Measurements from ENCODE around the gene SH3GL3.

SH3GL3 gene

GRCh38 chr15:83547168-83547567 lies 100.0 kb downstream of the SH3GL3 start:
- H3K27me3 ChIP-seq (replicated peaks; ENCODE audit: control insufficient read depth, insufficient read depth, low read length) = no peaks in the 10 kb centered on the region
- no peak overlapping the region for H3K4me3 ChIP-seq (ENCODE audit: low read length)
- H3K4me1 ChIP-seq (ENCODE audit: control insufficient read depth, insufficient read depth, low read length) = peaks cover 10% of the 10 kb centered on the region
- H3K9me3 ChIP-seq (ENCODE audit: control insufficient read depth, low read length) = peaks cover 22% of the 10 kb centered on the region
- DNase-seq (ENCODE audit: low read depth) = no peak
- H3K9ac ChIP-seq (ENCODE audit: low read length) = no peak overlapping the region
- H3K36me3 ChIP-seq (ENCODE audit: control insufficient read depth, insufficient read depth, low read length, severe bottlenecking) = no peaks in the 10 kb centered on the region

GRCh38 chr15:83549623-83550022 lies 102.5 kb downstream of the SH3GL3 start:
- Histone ChIP-seq H3K4me1 (ENCODE audit: control insufficient read depth, insufficient read depth, low read length) (peaks cover 10% of the 10 kb centered on the region), H3K4me3 (ENCODE audit: low read length) (no peak overlapping the region), H3K27me3 (replicated peaks; ENCODE audit: control insufficient read depth, insufficient read depth, low read length) (no peaks in the 10 kb centered on the region), H3K36me3 (ENCODE audit: control insufficient read depth, insufficient read depth, low read length, severe bottlenecking) (no peaks in the 10 kb centered on the region), H3K9ac (ENCODE audit: low read length) (no peak overlapping the region), H3K9me3 (ENCODE audit: control insufficient read depth, low read length) (peaks cover 6% of the 10 kb centered on the region)
- no peak for DNase-seq (ENCODE audit: low read depth)

- Histone ChIP-seq H3K9ac (ENCODE audit: low read length) (no peak overlapping the region), H3K9me3 (ENCODE audit: control insufficient read depth, low read length) (peaks cover 4% of the 10 kb centered on the region), H3K36me3 (ENCODE audit: control insufficient read depth, insufficient read depth, low read length, severe bottlenecking) (no peaks in the 10 kb centered on the region), H3K27me3 (replicated peaks; ENCODE audit: control insufficient read depth, insufficient read depth, low read length) (peaks cover 5% of the 10 kb centered on the region), H3K4me3 (ENCODE audit: low read length) (no peak overlapping the region), H3K4me1 (ENCODE audit: control insufficient read depth, insufficient read depth, low read length) (peaks cover 6% of the 10 kb centered on the region)
- no peak for DNase-seq (ENCODE audit: low read depth)
Measured at GRCh38 chr15:83554558-83554957, 107.4 kb downstream of the SH3GL3 start.

- no peaks in the 10 kb centered on the region for H3K36me3 ChIP-seq (ENCODE audit: control insufficient read depth, insufficient read depth, low read length, severe bottlenecking)
- no peak overlapping the region for H3K4me3 ChIP-seq (ENCODE audit: low read length)
- peaks cover 5% of the 10 kb centered on the region for H3K27me3 ChIP-seq (replicated peaks; ENCODE audit: control insufficient read depth, insufficient read depth, low read length)
- H3K9me3 ChIP-seq (ENCODE audit: control insufficient read depth, low read length) = peaks cover 4% of the 10 kb centered on the region
- H3K4me1 ChIP-seq (ENCODE audit: control insufficient read depth, insufficient read depth, low read length) = no peaks in the 10 kb centered on the region
- H3K9ac ChIP-seq (ENCODE audit: low read length) = no peak overlapping the region
- no peak for DNase-seq (ENCODE audit: low read depth)
Measured at GRCh38 chr15:83555383-83555782, 108.2 kb downstream of the SH3GL3 start.

- H3K4me3 ChIP-seq (ENCODE audit: low read length) = no peak overlapping the region
- no peaks in the 10 kb centered on the region for H3K36me3 ChIP-seq (ENCODE audit: control insufficient read depth, insufficient read depth, low read length, severe bottlenecking)
- H3K4me1 ChIP-seq (ENCODE audit: control insufficient read depth, insufficient read depth, low read length) = no peaks in the 10 kb centered on the region
- DNase-seq (ENCODE audit: low read depth) = no peak
- peaks cover 4% of the 10 kb centered on the region for H3K9me3 ChIP-seq (ENCODE audit: control insufficient read depth, low read length)
- H3K27me3 ChIP-seq (replicated peaks; ENCODE audit: control insufficient read depth, insufficient read depth, low read length) = peaks cover 5% of the 10 kb centered on the region
- H3K9ac ChIP-seq (ENCODE audit: low read length) = no peak overlapping the region
Measured at GRCh38 chr15:83556068-83556467, 108.9 kb downstream of the SH3GL3 start.

GRCh38 chr15:83556754-83557153 lies 109.6 kb downstream of the SH3GL3 start:
- no peak for DNase-seq (ENCODE audit: low read depth)
- H3K4me1 ChIP-seq (ENCODE audit: control insufficient read depth, insufficient read depth, low read length) = no peaks in the 10 kb centered on the region
- H3K9me3 ChIP-seq (ENCODE audit: control insufficient read depth, low read length) = peaks cover 4% of the 10 kb centered on the region
- H3K36me3 ChIP-seq (ENCODE audit: control insufficient read depth, insufficient read depth, low read length, severe bottlenecking) = no peaks in the 10 kb centered on the region
- no peak overlapping the region for H3K4me3 ChIP-seq (ENCODE audit: low read length)
- H3K27me3 ChIP-seq (replicated peaks; ENCODE audit: control insufficient read depth, insufficient read depth, low read length) = peaks cover 5% of the 10 kb centered on the region
- H3K9ac ChIP-seq (ENCODE audit: low read length) = no peak overlapping the region

GRCh38 chr15:83558146-83558545 lies 111.0 kb downstream of the SH3GL3 start:
- H3K4me3 ChIP-seq (ENCODE audit: low read length) = no peak overlapping the region
- H3K27me3 ChIP-seq (replicated peaks; ENCODE audit: control insufficient read depth, insufficient read depth, low read length) = peaks cover 5% of the 10 kb centered on the region
- H3K36me3 ChIP-seq (ENCODE audit: control insufficient read depth, insufficient read depth, low read length, severe bottlenecking) = no peaks in the 10 kb centered on the region
- no peak for DNase-seq (ENCODE audit: low read depth)
- H3K4me1 ChIP-seq (ENCODE audit: control insufficient read depth, insufficient read depth, low read length) = no peaks in the 10 kb centered on the region
- H3K9me3 ChIP-seq (ENCODE audit: control insufficient read depth, low read length) = peaks cover 4% of the 10 kb centered on the region
- no peak overlapping the region for H3K9ac ChIP-seq (ENCODE audit: low read length)

GRCh38 chr15:83559310-83559966 lies 112.3 kb downstream of the SH3GL3 start:
- H3K4me1 ChIP-seq (ENCODE audit: control insufficient read depth, insufficient read depth, low read length) = no peaks in the 10 kb centered on the region
- no peaks in the 10 kb centered on the region for H3K36me3 ChIP-seq (ENCODE audit: control insufficient read depth, insufficient read depth, low read length, severe bottlenecking)
- no peak overlapping the region for H3K4me3 ChIP-seq (ENCODE audit: low read length)
- DNase-seq (ENCODE audit: low read depth) = peak; percentile 86
- peaks cover 4% of the 10 kb centered on the region for H3K9me3 ChIP-seq (ENCODE audit: control insufficient read depth, low read length)
- no peak overlapping the region for H3K9ac ChIP-seq (ENCODE audit: low read length)
- H3K27me3 ChIP-seq (replicated peaks; ENCODE audit: control insufficient read depth, insufficient read depth, low read length) = peaks cover 5% of the 10 kb centered on the region

- no peak overlapping the region for H3K4me3 ChIP-seq (ENCODE audit: low read length)
- no peaks in the 10 kb centered on the region for H3K9me3 ChIP-seq (ENCODE audit: control insufficient read depth, low read length)
- no peak for DNase-seq (ENCODE audit: low read depth)
- peaks cover 5% of the 10 kb centered on the region for H3K27me3 ChIP-seq (replicated peaks; ENCODE audit: control insufficient read depth, insufficient read depth, low read length)
- no peak overlapping the region for H3K9ac ChIP-seq (ENCODE audit: low read length)
- H3K4me1 ChIP-seq (ENCODE audit: control insufficient read depth, insufficient read depth, low read length) = no peaks in the 10 kb centered on the region
- no peaks in the 10 kb centered on the region for H3K36me3 ChIP-seq (ENCODE audit: control insufficient read depth, insufficient read depth, low read length, severe bottlenecking)
Measured at GRCh38 chr15:83561661-83562060, 114.5 kb downstream of the SH3GL3 start.

- Histone ChIP-seq H3K27me3 (replicated peaks; ENCODE audit: control insufficient read depth, insufficient read depth, low read length) (no peaks in the 10 kb centered on the region), H3K9ac (ENCODE audit: low read length) (no peak overlapping the region), H3K9me3 (ENCODE audit: control insufficient read depth, low read length) (no peaks in the 10 kb centered on the region), H3K4me1 (ENCODE audit: control insufficient read depth, insufficient read depth, low read length) (no peaks in the 10 kb centered on the region), H3K36me3 (ENCODE audit: control insufficient read depth, insufficient read depth, low read length, severe bottlenecking) (no peaks in the 10 kb centered on the region), H3K4me3 (ENCODE audit: low read length) (no peak overlapping the region)
- no peak for DNase-seq (ENCODE audit: low read depth)
Measured at GRCh38 chr15:83565138-83565537, 118.0 kb downstream of the SH3GL3 start.

- Histone ChIP-seq H3K4me1 (ENCODE audit: control insufficient read depth, insufficient read depth, low read length) (no peaks in the 10 kb centered on the region), H3K9ac (ENCODE audit: low read length) (no peak overlapping the region), H3K36me3 (ENCODE audit: control insufficient read depth, insufficient read depth, low read length, severe bottlenecking) (no peaks in the 10 kb centered on the region), H3K4me3 (ENCODE audit: low read length) (no peak overlapping the region), H3K27me3 (replicated peaks; ENCODE audit: control insufficient read depth, insufficient read depth, low read length) (no peaks in the 10 kb centered on the region), H3K9me3 (ENCODE audit: control insufficient read depth, low read length) (no peaks in the 10 kb centered on the region)
- peak; percentile 54 for DNase-seq (ENCODE audit: low read depth)
Measured at GRCh38 chr15:83565553-83566159, 118.5 kb downstream of the SH3GL3 start.

GRCh38 chr15:83567318-83567717 lies 120.2 kb downstream of the SH3GL3 start:
- H3K4me3 ChIP-seq (ENCODE audit: low read length) = no peak overlapping the region
- no peaks in the 10 kb centered on the region for H3K9me3 ChIP-seq (ENCODE audit: control insufficient read depth, low read length)
- H3K4me1 ChIP-seq (ENCODE audit: control insufficient read depth, insufficient read depth, low read length) = no peaks in the 10 kb centered on the region
- DNase-seq (ENCODE audit: low read depth) = no peak
- H3K27me3 ChIP-seq (replicated peaks; ENCODE audit: control insufficient read depth, insufficient read depth, low read length) = peaks cover 5% of the 10 kb centered on the region
- H3K36me3 ChIP-seq (ENCODE audit: control insufficient read depth, insufficient read depth, low read length, severe bottlenecking) = no peaks in the 10 kb centered on the region
- H3K9ac ChIP-seq (ENCODE audit: low read length) = no peak overlapping the region
